HepG2 (cell line): ENCODE measurements around the gene SLC9C2. TPM values are rescaled to one million over a fixed set of nuclear protein-coding genes. Genes with fewer than 3 reads are reported as not detected.

ENCODE experiments used
- ATAC-seq: fragments of 200-7000 bp; cut with Tn5 transposase; 3 replicates; pipeline ENCODE4 v1.9.1; 2020; ENCODE audit warnings: mild to moderate bottlenecking, moderate library complexity
- BruUV-seq: library from RNA; stranded (reverse); fragments of 400-500 nt; replicated peaks from 2 replicates; lab custom pipeline; 2021; lab: Mats Ljungman, UMichigan
- CTCF ChIA-PET: fragments of 300-600 bp; formaldehyde crosslinking; extraction: SDS; loops from one replicate; lab custom pipeline; 2021; ENCODE audit warnings: low total read pairs, inconsistent platforms, low intra/inter-chr PET ratio; lab: Yijun Ruan, JAX
- POLR2A ChIA-PET: fragments of 350-600 bp; sonication (Branson Sonifier 250); formaldehyde crosslinking; loops from one replicate; lab custom pipeline; 2020; ENCODE audit warnings: antibody characterized with exemption, inconsistent platforms; lab: Yijun Ruan, JAX
- DNase-seq: peaks from one replicate; pipeline ENCODE4 v3.0.0-alpha.2; 2015; ENCODE audit warnings: low spot score
- FAIRE-seq: peaks from 3 replicates; lab custom pipeline; 2011; peaks lifted over from hg19 to GRCh38; lab: Jason Lieb, UNC
- H2AFZ ChIP-seq: one replicate; pipeline ENCODE4 v1.6.1; 2011; ENCODE audit warnings: low read length, inconsistent platforms
- H3K27ac ChIP-seq: fragments of 300-600 bp; 3 replicates; pipeline ENCODE4 v1.8.0; 2011; ENCODE audit warnings: mixed run types, mild to moderate bottlenecking, mixed read lengths, low read length, inconsistent platforms; ENCODE audit not compliant: insufficient read depth; ENCODE audit errors: extremely low read length
- H3K27me3 ChIP-seq, 2 experiments: fragments of 200-600 bp in 1 of 2; 2 replicates in 1 of 2; 3 replicates in 1 of 2; pipeline versions ENCODE4 v1.6.0 to v1.8.0; 2011; ENCODE audit warnings: low read length in 2 of 2, mild to moderate bottlenecking in 2 of 2, moderate library complexity in 2 of 2, inconsistent platforms in 1 of 2; ENCODE audit not compliant: insufficient read depth in 2 of 2, control insufficient read depth in 1 of 2
- H3K36me3 ChIP-seq, 2 experiments: fragments of 200-600 bp in 1 of 2; replicated peaks in 1 of 2; 2 replicates in 1 of 2; 3 replicates in 1 of 2; pipeline versions ENCODE4 v1.5.1 to v1.8.0; 2011; ENCODE audit warnings: low read length in 2 of 2, inconsistent platforms in 1 of 2; ENCODE audit not compliant: insufficient read depth in 2 of 2, control insufficient read depth in 1 of 2
- H3K4me1 ChIP-seq: 2 replicates; pipeline ENCODE4 v1.5.1; 2012; ENCODE audit warnings: low read length, inconsistent platforms; ENCODE audit not compliant: insufficient read depth
- H3K4me2 ChIP-seq: 2 replicates; pipeline ENCODE4 v1.6.0; 2011; ENCODE audit warnings: low read depth, low read length, inconsistent platforms
- H3K4me3 ChIP-seq, 3 experiments: fragments of 200-600 bp in 1 of 3; sonication (generic), shearing (Covaris generic) in 1 of 3; replicated peaks in 1 of 3; 2 replicates each; pipeline ENCODE4 v1.5.1; 2011 to 2016; ENCODE audit warnings: low read length in 3 of 3, inconsistent platforms in 2 of 3, low read depth in 2 of 3, mild to moderate bottlenecking in 2 of 3, control low read depth in 1 of 3, mixed read lengths in 1 of 3; ENCODE audit not compliant: insufficient read depth in 1 of 3
- H3K79me2 ChIP-seq: one replicate; pipeline ENCODE4 v1.6.1; 2011; ENCODE audit warnings: low read length, inconsistent platforms; ENCODE audit not compliant: insufficient read depth
- H3K9ac ChIP-seq: 2 replicates; pipeline ENCODE4 v1.6.0; 2011; ENCODE audit warnings: mild to moderate bottlenecking, low read depth, low read length, inconsistent platforms; ENCODE audit not compliant: insufficient read depth
- H3K9me3 ChIP-seq: 2 replicates; pipeline ENCODE4 v1.5.1; 2012; ENCODE audit warnings: mild to moderate bottlenecking, low read length
- H4K20me1 ChIP-seq: 2 replicates; pipeline ENCODE4 v1.6.0; 2011; ENCODE audit warnings: inconsistent platforms, mild to moderate bottlenecking, low read length, moderate library complexity; ENCODE audit not compliant: insufficient read depth
- AHR ChIP-seq: IDR thresholded peaks from 2 replicates; pipeline ENCODE4 v1.6.1; 2018; ENCODE audit warnings: missing genetic modification reagents, missing compliant biosample characterization
- AKAP8 ChIP-seq: sonication (generic); formaldehyde crosslinking; IDR thresholded peaks from 2 replicates; pipeline ENCODE4 v1.5.1; 2020; ENCODE audit warnings: mild to moderate bottlenecking, missing genetic modification reagents
- IKZF1 ChIP-seq: fragments of 450-650 bp; IDR thresholded peaks from 2 replicates; pipeline ENCODE4 v1.7.1; 2016
- MTA1 ChIP-seq: sonication (generic); formaldehyde crosslinking; IDR thresholded peaks from 2 replicates; pipeline ENCODE4 v1.4.0; 2020; ENCODE audit warnings: missing genetic modification reagents, mild to moderate bottlenecking, borderline replicate concordance
- PCBP1 ChIP-seq: fragments of 200-400 bp; formaldehyde crosslinking; IDR thresholded peaks from 2 replicates; pipeline ENCODE4 v1.6.1; 2017; ENCODE audit warnings: mild to moderate bottlenecking, low read depth, low read length, borderline replicate concordance
- RFX3 ChIP-seq: IDR thresholded peaks from 2 replicates; pipeline ENCODE4 v1.6.1; 2016; ENCODE audit warnings: missing biosample characterization, missing genetic modification reagents
- SPEN ChIP-seq: sonication (generic); formaldehyde crosslinking; IDR thresholded peaks from 2 replicates; pipeline ENCODE4 v1.5.1; 2020; ENCODE audit warnings: low read depth, mild to moderate bottlenecking, missing genetic modification reagents
- TBX3 ChIP-seq: fragments of 450-650 bp; IDR thresholded peaks from 2 replicates; pipeline ENCODE4 v1.6.1; 2017; ENCODE audit warnings: antibody characterized with exemption, mild to moderate bottlenecking, inconsistent platforms, borderline replicate concordance
- ZBTB7B ChIP-seq: sonication (generic); formaldehyde crosslinking; IDR thresholded peaks from 2 replicates; pipeline ENCODE4 v1.4.0; 2020; ENCODE audit warnings: missing genetic modification reagents
- ZNF407 ChIP-seq: sonication (generic); formaldehyde crosslinking; IDR thresholded peaks from one replicate; pipeline ENCODE4 v1.5.1; 2020; ENCODE audit warnings: mild to moderate bottlenecking, missing genetic modification reagents; ENCODE audit errors: not compliant biosample characterization
- ZNF792 ChIP-seq: IDR thresholded peaks from 2 replicates; pipeline ENCODE4 v1.6.1; 2016
- WGBS: methylation state at CpG from one replicate; pipeline ENCODE4 v1.1.6; 2017; ENCODE audit warnings: low lambda C conversion rate; 5-methylcytosine and 5-hydroxymethylcytosine counted together
- in situ Hi-C: cut with HindIII; loops from 2 replicates; pipeline ENCODE4 v1.10.0; 2017; ENCODE audit warnings: low pct_unique_long_range_greater_than_20kb; ENCODE audit not compliant: extremely low pct_ligation_motif_present
- intact Hi-C: fragments of 100-400 bp; cut with micrococcal nuclease; formaldehyde crosslinking; loops from one replicate; pipeline ENCODE4 v1.10.0; 2022; ENCODE audit not compliant: unreplicated experiment
- polyA plus RNA-seq, 8 experiments: library from polyadenylated mRNA; depleted of rRNA in 3 of 8; stranded (reverse) in 7 of 8; unstranded in 1 of 8; fragments of >200 nt; fragmentation: Illumina TruSeq in 4 of 8; extraction: Trizol in 4 of 8; gene quantifications; 2 replicates each; pipeline versions ENCODE4 v1.2.1 to v1.2.3, GENCODE V29; 2011 to 2016; ENCODE audit warnings: low read depth in 4 of 8, missing spikeins in 1 of 8, mixed read lengths in 1 of 8; ENCODE audit not compliant: insufficient read depth in 1 of 8
- total RNA-seq, 5 experiments: library from RNA; depleted of rRNA; stranded (reverse); fragments of >200 nt; fragmentation: Illumina TruSeq; extraction: Trizol; gene quantifications; 2 replicates each; pipeline ENCODE4 v1.2.3, GENCODE V29; 2016; ENCODE audit warnings: low read depth in 1 of 5

SLC9C2 gene
- total and polyA plus RNA-seq, 2 of the 13 experiments (the other 11 are each of a cell fraction or from before 2014, with no cell fraction given) = 0.03 TPM; not detected in 1

DNA sequence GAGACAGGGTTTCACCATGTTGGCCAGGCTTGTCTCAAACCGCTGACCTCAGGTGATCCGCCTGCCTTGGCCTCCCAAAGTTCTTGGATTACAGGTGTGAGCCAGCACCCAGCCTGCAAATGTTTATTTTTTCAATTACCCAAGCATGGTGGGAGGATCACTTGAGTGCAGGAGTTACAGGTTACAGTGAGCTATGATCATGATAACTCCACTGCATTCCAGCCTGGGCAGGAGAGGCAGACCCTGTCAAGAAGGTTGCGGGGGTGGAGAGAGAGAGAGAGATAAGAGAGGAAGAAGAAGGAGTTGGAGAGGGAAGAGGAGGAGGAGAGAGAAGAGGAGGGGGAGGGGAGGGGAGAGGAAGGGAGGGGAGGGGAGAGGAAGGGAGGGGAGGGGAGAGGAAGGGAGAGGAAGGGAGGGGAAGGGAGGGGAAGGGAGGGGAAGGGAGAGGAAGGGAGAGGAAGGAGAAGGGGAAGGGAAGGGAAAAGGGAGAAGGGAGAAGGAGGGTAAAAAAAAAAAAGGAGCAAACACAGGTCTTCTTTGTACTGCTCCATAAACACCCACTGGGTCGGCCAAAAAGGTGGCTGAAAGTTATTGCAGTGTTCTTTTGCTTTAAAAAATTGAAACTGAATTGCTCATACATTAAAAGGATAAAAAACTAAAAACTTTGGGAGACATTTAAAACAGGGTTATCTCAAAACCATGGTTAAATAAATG, 5.8 kb upstream of the SLC9C2 start (continued):
- TF ChIP-seq MTA1 (CRISPR knock-in tag) = no peak
- TF ChIP-seq RFX3 (CRISPR knock-in tag) = no peak
- no peak for TF ChIP-seq AKAP8 (CRISPR knock-in tag)
- TF ChIP-seq AHR (CRISPR knock-in tag) = no peak
- TF ChIP-seq ZBTB7B (CRISPR knock-in tag) = no peak
- TF ChIP-seq PCBP1 = 0 out of 2 replicates have a peak, but pooled peaks have one; percentile 55
- TF ChIP-seq TBX3 = no peak
- no peak for TF ChIP-seq IKZF1
- TF ChIP-seq, all 625 proteins: peak for 3

- WGBS = 31% methylated on average over 2 of the region's 2 CpGs
- peak overlapping the region; percentile 30; the same call in 1 of the 2 replicates for H3K4me2 ChIP-seq
- in situ Hi-C loops (no loop called here), intact Hi-C loops (no loop called here)
- no peaks in the 10 kb centered on the region for H3K79me2 ChIP-seq
- FAIRE-seq = no peak
- TF ChIP-seq ZNF407 (no peak), SPEN (no peak), ZNF792 (CRISPR knock-in tag) (no peak)
- no TSS peak for BruUV-seq
- no peaks in the 10 kb centered on the region; a peak in 1 of 5 replicates for H3K27me3 ChIP-seq
- POLR2A ChIA-PET = no interaction called here
- H3K27ac ChIP-seq = no peak overlapping the region
- no peaks in the 10 kb centered on the region for H3K36me3 ChIP-seq
- CTCF ChIA-PET = no interaction called here
- no peaks in the 10 kb centered on the region for H3K9me3 ChIP-seq
- no peaks in the 10 kb centered on the region for H4K20me1 ChIP-seq
- no peak for ATAC-seq
- H3K4me1 ChIP-seq = no peaks in the 10 kb centered on the region
- H3K4me3 ChIP-seq = no peak overlapping the region; a peak in 1 of 6 replicates
- H2AFZ ChIP-seq = peak overlapping the region; percentile 46
- DNase-seq = no peak
- H3K9ac ChIP-seq = no peak overlapping the region
Observed at GRCh38 chr1:173601588-173601987, 1.3 kb downstream of the SLC9C2 start.
